HepG2 (cell line): Measurements from ENCODE around the gene ANKRD11. TPM values are rescaled to one million over a fixed set of nuclear protein-coding genes. Genes with fewer than 3 reads are reported as not detected.

Experiments
- EEA1 ChIP-seq: sonication (generic); formaldehyde crosslinking; IDR thresholded peaks from 2 replicates; pipeline ENCODE4 v1.5.1; 2020; ENCODE audit warnings: mild to moderate bottlenecking, missing genetic modification reagents, borderline replicate concordance
- HES4 ChIP-seq: sonication (generic); formaldehyde crosslinking; IDR thresholded peaks from 2 replicates; pipeline ENCODE4 v1.9.0; 2021; ENCODE audit warnings: mild to moderate bottlenecking, missing genetic modification reagents, borderline replicate concordance
- HOXA9 ChIP-seq: sonication (generic); formaldehyde crosslinking; IDR thresholded peaks from 2 replicates; pipeline ENCODE4 v1.8.1; 2022; ENCODE audit warnings: missing genetic modification reagents, mild to moderate bottlenecking, moderate library complexity, borderline replicate concordance
- NONO ChIP-seq, 2 experiments: fragments of 450-650 bp in 1 of 2; sonication (generic) in 1 of 2; formaldehyde crosslinking in 1 of 2; IDR thresholded peaks in 1 of 2; conservative IDR thresholded peaks in 1 of 2; 2 replicates each; pipeline versions ENCODE4 v1.6.1 to v1.8.0; 2017 to 2022; ENCODE audit warnings: mild to moderate bottlenecking in 1 of 2, missing genetic modification reagents in 1 of 2, moderate library complexity in 1 of 2
- SAP130 ChIP-seq: IDR thresholded peaks from 2 replicates; pipeline ENCODE4 v1.6.1; 2016; ENCODE audit warnings: low read depth
- SMARCC2 ChIP-seq: fragments of 450-650 bp; IDR thresholded peaks from 2 replicates; pipeline ENCODE4 v1.6.1; 2017; ENCODE audit warnings: antibody characterized with exemption, mild to moderate bottlenecking
- SRSF4 ChIP-seq: fragments of 200-400 bp; formaldehyde crosslinking; IDR thresholded peaks from one replicate; pipeline ENCODE4 v1.6.1; 2018; ENCODE audit warnings: mild to moderate bottlenecking, low read depth, low read length, moderate library complexity; ENCODE audit not compliant: poor library complexity, severe bottlenecking
- SRSF9 ChIP-seq: fragments of 200-400 bp; formaldehyde crosslinking; IDR thresholded peaks from 2 replicates; pipeline ENCODE4 v1.6.1; 2018; ENCODE audit warnings: borderline replicate concordance, mild to moderate bottlenecking, low read depth, low read length; ENCODE audit not compliant: insufficient read depth, poor library complexity, severe bottlenecking
- TOPORS ChIP-seq: sonication (generic); formaldehyde crosslinking; IDR thresholded peaks from 2 replicates; pipeline ENCODE4 v1.8.0; 2023; ENCODE audit warnings: mild to moderate bottlenecking, missing genetic modification reagents
- ZBTB1 ChIP-seq: sonication (generic); formaldehyde crosslinking; IDR thresholded peaks from 2 replicates; pipeline ENCODE4 v1.4.0; 2020; ENCODE audit warnings: missing genetic modification reagents, borderline replicate concordance
- ZFP36L1 ChIP-seq: sonication (generic); formaldehyde crosslinking; IDR thresholded peaks from 2 replicates; pipeline ENCODE4 v1.8.0; 2022; ENCODE audit warnings: mild to moderate bottlenecking, missing genetic modification reagents, moderate library complexity
- ZNF317 ChIP-seq: sonication (generic); formaldehyde crosslinking; IDR thresholded peaks from 2 replicates; pipeline ENCODE4 v1.5.0; 2020; ENCODE audit warnings: mild to moderate bottlenecking, missing genetic modification reagents
- ZNF446 ChIP-seq: sonication (generic); formaldehyde crosslinking; IDR thresholded peaks from 2 replicates; pipeline ENCODE4 v1.5.0; 2020; ENCODE audit warnings: mild to moderate bottlenecking, missing genetic modification reagents
- ZNF674 ChIP-seq: sonication (generic); formaldehyde crosslinking; IDR thresholded peaks from 2 replicates; pipeline ENCODE4 v1.5.0; 2020; ENCODE audit warnings: low read depth, mild to moderate bottlenecking, missing genetic modification reagents
- ZNF839 ChIP-seq: sonication (generic); formaldehyde crosslinking; IDR thresholded peaks from 2 replicates; pipeline ENCODE4 v1.4.0; 2020; ENCODE audit warnings: missing genetic modification reagents, mild to moderate bottlenecking, borderline replicate concordance
- polyA plus RNA-seq, 8 experiments: library from polyadenylated mRNA; depleted of rRNA in 3 of 8; stranded (reverse) in 7 of 8; unstranded in 1 of 8; fragments of >200 nt; fragmentation: Illumina TruSeq in 4 of 8; extraction: Trizol in 4 of 8; gene quantifications; 2 replicates each; pipeline versions ENCODE4 v1.2.1 to v1.2.3, GENCODE V29; 2011 to 2016; ENCODE audit warnings: low read depth in 4 of 8, missing spikeins in 1 of 8, mixed read lengths in 1 of 8; ENCODE audit not compliant: insufficient read depth in 1 of 8
- total RNA-seq, 5 experiments: library from RNA; depleted of rRNA; stranded (reverse); fragments of >200 nt; fragmentation: Illumina TruSeq; extraction: Trizol; gene quantifications; 2 replicates each; pipeline ENCODE4 v1.2.3, GENCODE V29; 2016; ENCODE audit warnings: low read depth in 1 of 5
- TF ChIP-seq, protein P1 (sequence below): sonication (generic); formaldehyde crosslinking; IDR thresholded peaks from 2 replicates; pipeline ENCODE4 v1.4.0; 2020; ENCODE audit warnings: missing genetic modification reagents, borderline replicate concordance
- TF ChIP-seq, protein P2 (sequence below): sonication (generic); formaldehyde crosslinking; IDR thresholded peaks from 2 replicates; pipeline ENCODE4 v1.4.0; 2020; ENCODE audit warnings: missing genetic modification reagents
- TF ChIP-seq, protein P3 (sequence below): sonication (generic); formaldehyde crosslinking; IDR thresholded peaks from 2 replicates; pipeline ENCODE4 v1.9.0; 2021; ENCODE audit warnings: missing genetic modification reagents, mild to moderate bottlenecking, borderline replicate concordance
- TF ChIP-seq, protein P4 (sequence below): IDR thresholded peaks from 2 replicates; pipeline ENCODE4 v1.6.1; 2016; ENCODE audit warnings: low read depth, control low read depth
- TF ChIP-seq, protein P5 (sequence below): conservative IDR thresholded peaks from 2 replicates; pipeline ENCODE4 v1.6.1; 2018; ENCODE audit warnings: missing genetic modification reagents

ANKRD11 gene
- total and polyA plus RNA-seq, 2 of the 13 experiments (the other 11 are each of a cell fraction or from before 2014, with no cell fraction given): 21.4 to 38.4 TPM

DNA sequence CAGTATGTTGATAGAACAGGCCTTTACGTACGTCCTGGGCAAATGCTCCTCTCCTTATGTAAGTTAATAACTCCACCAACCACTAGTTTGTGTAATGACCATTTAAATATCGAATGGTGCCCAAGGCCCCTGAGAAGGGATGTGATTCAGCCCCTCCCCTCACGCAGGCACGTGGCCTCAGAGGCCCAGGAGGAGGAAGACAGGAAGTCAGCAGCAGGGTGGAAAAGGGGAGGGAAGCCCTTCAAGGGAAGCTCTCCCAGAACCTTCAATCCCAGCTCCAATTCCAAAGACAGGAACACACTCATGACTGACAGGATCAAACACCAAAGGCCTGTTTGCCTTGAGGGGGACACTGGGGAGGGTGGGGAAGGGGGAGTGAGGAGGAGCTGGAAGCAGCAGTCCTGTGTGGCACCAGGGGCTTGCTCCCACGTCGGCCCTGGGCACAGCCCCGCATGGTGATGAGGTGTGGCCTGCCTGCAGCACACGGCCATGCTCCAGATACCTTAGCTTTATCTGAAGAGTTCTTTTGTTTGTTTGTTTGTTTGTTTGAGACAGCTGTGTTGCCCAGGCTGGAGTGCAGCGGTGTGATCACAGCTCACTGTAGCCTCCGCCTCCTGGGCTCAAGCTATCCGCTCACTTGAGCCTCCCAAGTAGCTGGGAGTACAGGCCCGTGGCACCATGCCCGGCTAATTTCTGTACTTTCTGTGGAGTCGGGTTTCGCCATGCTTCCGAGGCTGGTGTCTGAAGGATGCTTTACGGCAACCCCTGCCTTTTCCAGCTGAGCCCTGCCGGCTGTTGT, 167.8 kb downstream of the ANKRD11 start (continued):
- TF ChIP-seq NONO (IDR thresholded peaks at IDR 0.05) (no peak), NONO (CRISPR knock-in tag; conservative IDR thresholded peaks at IDR 0.05) (no peak), SAP130 (peak; percentile 67), EEA1 (CRISPR knock-in tag) (no peak), SMARCC2 (no peak), SRSF4 (no peak), ZNF674 (CRISPR knock-in tag) (no peak), HES4 (CRISPR knock-in tag) (no peak), HOXA9 (CRISPR knock-in tag) (no peak), ZNF446 (CRISPR knock-in tag) (no peak), ZNF317 (CRISPR knock-in tag) (no peak), ZNF839 (no peak), SRSF9 (no peak), ZFP36L1 (CRISPR knock-in tag) (no peak), TOPORS (CRISPR knock-in tag) (no peak), ZBTB1 (CRISPR knock-in tag) (no peak)
- TF ChIP-seq, protein P1, sequence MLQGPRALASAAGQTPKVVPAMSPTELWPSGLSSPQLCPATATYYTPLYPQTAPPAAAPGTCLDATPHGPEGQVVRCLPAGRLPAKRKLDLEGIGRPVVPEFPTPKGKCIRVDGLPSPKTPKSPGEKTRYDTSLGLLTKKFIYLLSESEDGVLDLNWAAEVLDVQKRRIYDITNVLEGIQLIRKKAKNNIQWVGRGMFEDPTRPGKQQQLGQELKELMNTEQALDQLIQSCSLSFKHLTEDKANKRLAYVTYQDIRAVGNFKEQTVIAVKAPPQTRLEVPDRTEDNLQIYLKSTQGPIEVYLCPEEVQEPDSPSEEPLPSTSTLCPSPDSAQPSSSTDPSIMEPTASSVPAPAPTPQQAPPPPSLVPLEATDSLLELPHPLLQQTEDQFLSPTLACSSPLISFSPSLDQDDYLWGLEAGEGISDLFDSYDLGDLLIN: no peak
- TF ChIP-seq, protein P2, sequence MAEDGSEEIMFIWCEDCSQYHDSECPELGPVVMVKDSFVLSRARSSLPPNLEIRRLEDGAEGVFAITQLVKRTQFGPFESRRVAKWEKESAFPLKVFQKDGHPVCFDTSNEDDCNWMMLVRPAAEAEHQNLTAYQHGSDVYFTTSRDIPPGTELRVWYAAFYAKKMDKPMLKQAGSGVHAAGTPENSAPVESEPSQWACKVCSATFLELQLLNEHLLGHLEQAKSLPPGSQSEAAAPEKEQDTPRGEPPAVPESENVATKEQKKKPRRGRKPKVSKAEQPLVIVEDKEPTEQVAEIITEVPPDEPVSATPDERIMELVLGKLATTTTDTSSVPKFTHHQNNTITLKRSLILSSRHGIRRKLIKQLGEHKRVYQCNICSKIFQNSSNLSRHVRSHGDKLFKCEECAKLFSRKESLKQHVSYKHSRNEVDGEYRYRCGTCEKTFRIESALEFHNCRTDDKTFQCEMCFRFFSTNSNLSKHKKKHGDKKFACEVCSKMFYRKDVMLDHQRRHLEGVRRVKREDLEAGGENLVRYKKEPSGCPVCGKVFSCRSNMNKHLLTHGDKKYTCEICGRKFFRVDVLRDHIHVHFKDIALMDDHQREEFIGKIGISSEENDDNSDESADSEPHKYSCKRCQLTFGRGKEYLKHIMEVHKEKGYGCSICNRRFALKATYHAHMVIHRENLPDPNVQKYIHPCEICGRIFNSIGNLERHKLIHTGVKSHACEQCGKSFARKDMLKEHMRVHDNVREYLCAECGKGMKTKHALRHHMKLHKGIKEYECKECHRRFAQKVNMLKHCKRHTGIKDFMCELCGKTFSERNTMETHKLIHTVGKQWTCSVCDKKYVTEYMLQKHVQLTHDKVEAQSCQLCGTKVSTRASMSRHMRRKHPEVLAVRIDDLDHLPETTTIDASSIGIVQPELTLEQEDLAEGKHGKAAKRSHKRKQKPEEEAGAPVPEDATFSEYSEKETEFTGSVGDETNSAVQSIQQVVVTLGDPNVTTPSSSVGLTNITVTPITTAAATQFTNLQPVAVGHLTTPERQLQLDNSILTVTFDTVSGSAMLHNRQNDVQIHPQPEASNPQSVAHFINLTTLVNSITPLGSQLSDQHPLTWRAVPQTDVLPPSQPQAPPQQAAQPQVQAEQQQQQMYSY (CRISPR knock-in tag): no peak
- TF ChIP-seq, protein P3, sequence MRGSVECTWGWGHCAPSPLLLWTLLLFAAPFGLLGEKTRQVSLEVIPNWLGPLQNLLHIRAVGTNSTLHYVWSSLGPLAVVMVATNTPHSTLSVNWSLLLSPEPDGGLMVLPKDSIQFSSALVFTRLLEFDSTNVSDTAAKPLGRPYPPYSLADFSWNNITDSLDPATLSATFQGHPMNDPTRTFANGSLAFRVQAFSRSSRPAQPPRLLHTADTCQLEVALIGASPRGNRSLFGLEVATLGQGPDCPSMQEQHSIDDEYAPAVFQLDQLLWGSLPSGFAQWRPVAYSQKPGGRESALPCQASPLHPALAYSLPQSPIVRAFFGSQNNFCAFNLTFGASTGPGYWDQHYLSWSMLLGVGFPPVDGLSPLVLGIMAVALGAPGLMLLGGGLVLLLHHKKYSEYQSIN (CRISPR knock-in tag): no peak
- TF ChIP-seq, protein P4, sequence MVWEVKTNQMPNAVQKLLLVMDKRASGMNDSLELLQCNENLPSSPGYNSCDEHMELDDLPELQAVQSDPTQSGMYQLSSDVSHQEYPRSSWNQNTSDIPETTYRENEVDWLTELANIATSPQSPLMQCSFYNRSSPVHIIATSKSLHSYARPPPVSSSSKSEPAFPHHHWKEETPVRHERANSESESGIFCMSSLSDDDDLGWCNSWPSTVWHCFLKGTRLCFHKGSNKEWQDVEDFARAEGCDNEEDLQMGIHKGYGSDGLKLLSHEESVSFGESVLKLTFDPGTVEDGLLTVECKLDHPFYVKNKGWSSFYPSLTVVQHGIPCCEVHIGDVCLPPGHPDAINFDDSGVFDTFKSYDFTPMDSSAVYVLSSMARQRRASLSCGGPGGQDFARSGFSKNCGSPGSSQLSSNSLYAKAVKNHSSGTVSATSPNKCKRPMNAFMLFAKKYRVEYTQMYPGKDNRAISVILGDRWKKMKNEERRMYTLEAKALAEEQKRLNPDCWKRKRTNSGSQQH (CRISPR knock-in tag): no peak
- TF ChIP-seq, protein P5, sequence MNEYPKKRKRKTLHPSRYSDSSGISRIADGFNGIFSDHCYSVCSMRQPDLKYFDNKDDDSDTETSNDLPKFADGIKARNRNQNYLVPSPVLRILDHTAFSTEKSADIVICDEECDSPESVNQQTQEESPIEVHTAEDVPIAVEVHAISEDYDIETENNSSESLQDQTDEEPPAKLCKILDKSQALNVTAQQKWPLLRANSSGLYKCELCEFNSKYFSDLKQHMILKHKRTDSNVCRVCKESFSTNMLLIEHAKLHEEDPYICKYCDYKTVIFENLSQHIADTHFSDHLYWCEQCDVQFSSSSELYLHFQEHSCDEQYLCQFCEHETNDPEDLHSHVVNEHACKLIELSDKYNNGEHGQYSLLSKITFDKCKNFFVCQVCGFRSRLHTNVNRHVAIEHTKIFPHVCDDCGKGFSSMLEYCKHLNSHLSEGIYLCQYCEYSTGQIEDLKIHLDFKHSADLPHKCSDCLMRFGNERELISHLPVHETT (CRISPR knock-in tag): no peak
